ENCODE measurements around the gene KLF3. TPM values are rescaled to one million over a fixed set of nuclear protein-coding genes. Genes with fewer than 3 reads are reported as not detected.

The KLF3 gene
- total and polyA plus RNA-seq, 4 donors, result 14.7 to 53.6 (median 39.2) TPM

GRCh38 chr4:38733663-38734062, 69.7 kb downstream of the KLF3 start:
- no peaks in the 10 kb centered on the region for H3K36me3 ChIP-seq (ENCODE audit: control insufficient read depth in 4 of 4, insufficient read depth in 4 of 4, low read length in 4 of 4)
- TF ChIP-seq CTCF (IDR thresholded peaks at IDR 0.05; ENCODE audit: control extremely low read depth, extremely low read depth), result no peak
- no peak overlapping the region for H3K27ac ChIP-seq (ENCODE audit: low read depth in 1 of 2, low read length in 1 of 2)
- no peak overlapping the region for H3K4me3 ChIP-seq
- 99 to 100% methylated on average over 2 of the region's 2 CpGs for WGBS, 2 donors
- ATAC-seq (ENCODE audit: insufficient read depth, low FRiP score) (no peak), DNase-seq (no peak)
- H3K9ac ChIP-seq (ENCODE audit: insufficient read depth in 1 of 2, low read length in 2 of 2), result no peak overlapping the region
- H3K4me1 ChIP-seq (ENCODE audit: control insufficient read depth in 5 of 5, insufficient read depth in 5 of 5, low read length in 5 of 5), result peaks cover 0 to 4% (median 2%) of the 10 kb centered on the region in 5 donors
- peaks cover 0 to 3% (median 0%) of the 10 kb centered on the region in 4 donors for H3K9me3 ChIP-seq (ENCODE audit: control insufficient read depth in 4 of 4, insufficient read depth in 3 of 4, low read length in 3 of 4)
- H3K27me3 ChIP-seq (ENCODE audit: control insufficient read depth in 3 of 3, insufficient read depth in 3 of 3, low read length in 2 of 3), result no peaks in the 10 kb centered on the region

DNA sequence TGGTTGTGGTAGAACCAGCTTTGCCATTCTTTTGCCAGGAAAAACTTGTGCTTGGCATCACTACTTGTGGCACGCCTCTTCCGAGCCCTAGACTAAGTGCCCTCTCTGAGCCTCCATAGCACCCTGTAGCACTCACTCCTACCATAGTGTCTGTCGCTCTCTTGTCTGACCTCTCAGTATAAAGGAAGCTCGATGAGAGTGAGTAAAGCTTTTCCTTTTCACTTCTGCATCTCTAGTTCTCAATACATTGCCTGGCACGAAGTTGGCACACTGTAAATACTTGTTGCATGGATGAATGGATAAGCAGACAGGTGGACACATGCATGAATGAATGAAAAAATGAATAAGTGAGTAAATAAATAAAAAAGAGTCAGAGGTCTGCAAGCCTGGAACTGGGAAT, 70.4 kb downstream of the KLF3 start:
- no peaks in the 10 kb centered on the region for H3K36me3 ChIP-seq (ENCODE audit: control insufficient read depth in 4 of 4, insufficient read depth in 4 of 4, low read length in 4 of 4)
- ATAC-seq (ENCODE audit: insufficient read depth, low FRiP score) (no peak), DNase-seq (no peak)
- peaks cover 0 to 4% (median 2%) of the 10 kb centered on the region in 5 donors for H3K4me1 ChIP-seq (ENCODE audit: control insufficient read depth in 5 of 5, insufficient read depth in 5 of 5, low read length in 5 of 5)
- H3K27ac ChIP-seq (ENCODE audit: low read depth in 1 of 2, low read length in 1 of 2), result no peak overlapping the region
- H3K27me3 ChIP-seq (ENCODE audit: control insufficient read depth in 3 of 3, insufficient read depth in 3 of 3, low read length in 2 of 3), result no peaks in the 10 kb centered on the region
- H3K4me3 ChIP-seq, result no peak overlapping the region
- peaks cover 0 to 3% (median 0%) of the 10 kb centered on the region in 4 donors for H3K9me3 ChIP-seq (ENCODE audit: control insufficient read depth in 4 of 4, insufficient read depth in 3 of 4, low read length in 3 of 4)
- TF ChIP-seq CTCF (IDR thresholded peaks at IDR 0.05; ENCODE audit: control extremely low read depth, extremely low read depth), result no peak
- WGBS, 2 donors, result 89% methylated on average over 5 of the region's 5 CpGs
- H3K9ac ChIP-seq (ENCODE audit: insufficient read depth in 1 of 2, low read length in 2 of 2), result no peak overlapping the region

- no peak for TF ChIP-seq CTCF (IDR thresholded peaks at IDR 0.05; ENCODE audit: control extremely low read depth, extremely low read depth)
- DNase-seq (no peak), ATAC-seq (ENCODE audit: insufficient read depth, low FRiP score) (no peak)
- Histone ChIP-seq H3K9me3 (ENCODE audit: control insufficient read depth in 4 of 4, insufficient read depth in 3 of 4, low read length in 3 of 4) (peaks cover 0 to 3% (median 0%) of the 10 kb centered on the region in 4 donors), H3K27ac (ENCODE audit: low read depth in 1 of 2, low read length in 1 of 2) (no peak overlapping the region), H3K9ac (ENCODE audit: insufficient read depth in 1 of 2, low read length in 2 of 2) (no peak overlapping the region), H3K4me1 (ENCODE audit: control insufficient read depth in 5 of 5, insufficient read depth in 5 of 5, low read length in 5 of 5) (peaks cover 0 to 4% (median 2%) of the 10 kb centered on the region in 5 donors), H3K27me3 (ENCODE audit: control insufficient read depth in 3 of 3, insufficient read depth in 3 of 3, low read length in 2 of 3) (no peaks in the 10 kb centered on the region), H3K4me3 (no peak overlapping the region), H3K36me3 (ENCODE audit: control insufficient read depth in 4 of 4, insufficient read depth in 4 of 4, low read length in 4 of 4) (no peaks in the 10 kb centered on the region)
- WGBS, 2 donors, result 83 to 92% methylated on average over 2 of the region's 2 CpGs
Measured at GRCh38 chr4:38734911-38735310, 70.9 kb downstream of the KLF3 start.

DNA sequence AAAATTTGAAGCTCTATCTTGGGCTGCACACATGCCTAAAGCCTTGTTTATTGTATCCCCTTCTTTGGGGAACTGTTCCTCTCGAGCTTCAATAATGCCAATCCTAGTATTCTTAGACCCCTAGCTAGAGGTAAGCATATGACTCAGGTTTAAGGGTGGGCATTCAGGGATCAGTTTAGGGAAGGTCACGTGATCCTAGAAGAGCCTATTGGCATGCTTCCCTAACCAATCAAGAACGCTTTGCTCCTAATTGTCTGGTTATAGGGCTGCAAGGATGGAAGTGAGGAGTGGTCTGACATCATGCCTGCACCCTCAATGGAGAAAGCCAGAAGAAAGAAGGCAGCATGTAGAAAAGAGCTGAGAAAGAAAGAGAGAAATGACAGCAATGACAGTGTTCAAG, 71.9 kb downstream of the KLF3 start:
- Histone ChIP-seq H3K36me3 (ENCODE audit: control insufficient read depth in 4 of 4, insufficient read depth in 4 of 4, low read length in 4 of 4) (no peaks in the 10 kb centered on the region), H3K27ac (ENCODE audit: low read depth in 1 of 2, low read length in 1 of 2) (no peak overlapping the region), H3K4me1 (ENCODE audit: control insufficient read depth in 5 of 5, insufficient read depth in 5 of 5, low read length in 5 of 5) (peaks cover 0 to 2% (median 2%) of the 10 kb centered on the region in 5 donors), H3K4me3 (no peak overlapping the region), H3K9ac (ENCODE audit: insufficient read depth in 1 of 2, low read length in 2 of 2) (no peak overlapping the region), H3K9me3 (ENCODE audit: control insufficient read depth in 4 of 4, insufficient read depth in 3 of 4, low read length in 3 of 4) (peaks cover 0 to 3% (median 0%) of the 10 kb centered on the region in 4 donors), H3K27me3 (ENCODE audit: control insufficient read depth in 3 of 3, insufficient read depth in 3 of 3, low read length in 2 of 3) (no peaks in the 10 kb centered on the region)
- TF ChIP-seq CTCF (IDR thresholded peaks at IDR 0.05; ENCODE audit: control extremely low read depth, extremely low read depth), result no peak
- no peak for ATAC-seq (ENCODE audit: insufficient read depth, low FRiP score)
- DNase-seq, result no peak
- 87 to 90% methylated on average over 3 of the region's 3 CpGs for WGBS, 2 donors

Measured in lung (tissue), 12 donors.